Right lobe of liver (tissue), 4 donors: Measurements from ENCODE around the gene PRR16.

Experiments used
- CTCF ChIP-seq, 4 donors: fragments of 200-600 bp in 3 of 4; fragments of 450-650 bp in 1 of 4; IDR thresholded peaks; one replicate each; pipeline versions ENCODE4 v1.5.1 to v1.8.0; 2016 to 2022; ENCODE audit warnings: antibody characterized with exemption in 4 of 4, mild to moderate bottlenecking in 2 of 4
- POLR2A ChIP-seq: fragments of 450-650 bp; IDR thresholded peaks from one replicate; pipeline ENCODE4 v1.6.1; 2017; ENCODE audit warnings: antibody characterized with exemption, mild to moderate bottlenecking
- donor health status: DM: no; HTN: no; CAD: no.
- donor health status: DM: no; HTN: no; CAD: no.
- donor health status: DM: no; HTN: yes; CAD: no.

- TF ChIP-seq CTCF (IDR thresholded peaks at IDR 0.05) (no peak), POLR2A (no peak)
Measured at GRCh38 chr5:120692325-120692724, 228.2 kb downstream of the PRR16 start.
